RPMI7951 (cell line): ENCODE data around the gene CLPTM1. TPM values are rescaled to one million over a fixed set of nuclear protein-coding genes. Genes with fewer than 3 reads are reported as not detected.
A peak's percentile ranks its signal among the peaks of the same experiment; 100 is the strongest.
"Not testable (repeated sequence)": the region's sequence is repeated elsewhere in the genome, so short reads cannot be mapped to it uniquely, and the experiment has no call there.

Source experiments
- DNase-seq: peaks from one replicate; pipeline ENCODE4 v3.0.0-alpha.2; 2012; ENCODE audit warnings: low read depth
- total RNA-seq: library from RNA; depleted of rRNA; stranded (reverse); fragments of >200 nt; shearing (Covaris generic); gene quantifications from 2 replicates; pipeline ENCODE4 v1.2.3, GENCODE V29; 2014

Gene CLPTM1
- total RNA-seq, 1 experiment from 2014 or later, result 52.5 TPM

DNA sequence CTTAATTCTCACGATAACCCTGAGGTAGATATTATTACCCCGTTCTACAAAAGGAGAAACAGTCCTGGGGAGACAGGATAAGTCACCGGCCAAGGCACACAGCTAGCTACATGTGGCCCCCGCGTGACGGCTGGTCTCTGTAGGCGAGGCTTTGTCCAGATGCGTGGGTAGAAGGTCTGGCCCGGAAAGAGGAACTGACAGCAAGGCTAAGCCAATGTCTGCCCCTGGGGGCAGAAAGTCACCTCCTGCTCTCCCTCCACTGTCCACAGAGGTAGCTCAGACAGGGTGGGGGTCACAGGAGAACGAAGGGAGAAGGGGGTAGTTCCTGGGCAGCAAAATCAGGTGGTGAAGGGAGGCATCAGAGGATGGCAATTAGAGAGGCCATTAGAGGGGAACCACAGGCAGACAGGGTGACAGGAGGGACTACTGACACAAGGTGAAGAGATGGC is 11.4 kb upstream of the CLPTM1 start:
- peak; percentile 64 for DNase-seq

DNA sequence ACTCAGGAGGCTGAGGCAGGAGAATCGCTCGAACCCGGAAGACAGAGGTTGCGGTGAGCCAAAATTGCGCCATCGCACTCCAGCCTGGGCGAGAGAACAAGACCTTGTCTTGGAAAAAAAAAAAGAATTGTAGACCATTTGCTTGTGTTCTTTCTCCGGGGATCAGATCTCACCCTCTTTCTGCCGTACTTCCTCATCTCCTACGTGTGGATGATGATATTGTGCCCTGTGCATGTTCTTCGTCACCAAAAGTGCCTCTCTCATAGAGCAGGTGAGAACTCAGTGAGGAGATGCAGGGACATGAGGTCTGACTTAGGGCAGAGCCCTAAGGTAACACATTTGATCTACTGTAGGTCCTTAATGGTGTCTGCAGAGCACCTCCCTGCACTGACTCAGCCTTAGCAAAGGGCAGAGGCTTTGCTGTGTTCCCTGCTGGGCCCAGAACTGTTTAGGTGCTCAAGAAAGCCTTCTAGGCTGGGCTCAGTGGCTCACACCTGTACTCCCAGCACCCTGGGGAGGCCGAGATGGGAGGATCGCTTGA is 8.1 kb upstream of the CLPTM1 start:
- no peak for DNase-seq

DNA sequence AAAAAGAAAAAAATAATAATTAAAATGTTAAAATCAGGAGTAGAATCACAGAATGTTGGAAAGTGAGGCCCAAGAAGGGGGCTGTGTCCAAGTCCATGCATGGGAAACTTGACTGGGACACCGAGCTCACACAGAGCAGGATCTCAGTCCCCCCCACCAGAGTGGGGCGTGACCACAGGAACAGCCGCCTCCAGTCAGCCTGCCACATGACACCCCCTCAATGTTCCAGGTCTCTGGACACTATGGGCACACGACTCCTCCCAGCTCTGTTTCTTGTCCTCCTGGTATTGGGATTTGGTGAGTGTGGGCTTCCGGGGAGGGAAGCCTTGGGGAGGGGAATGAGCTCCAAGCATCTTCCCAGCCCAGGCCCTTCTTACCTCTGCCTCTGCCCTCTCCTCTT is 6.9 kb upstream of the CLPTM1 start:
- DNase-seq, result no peak

DNA sequence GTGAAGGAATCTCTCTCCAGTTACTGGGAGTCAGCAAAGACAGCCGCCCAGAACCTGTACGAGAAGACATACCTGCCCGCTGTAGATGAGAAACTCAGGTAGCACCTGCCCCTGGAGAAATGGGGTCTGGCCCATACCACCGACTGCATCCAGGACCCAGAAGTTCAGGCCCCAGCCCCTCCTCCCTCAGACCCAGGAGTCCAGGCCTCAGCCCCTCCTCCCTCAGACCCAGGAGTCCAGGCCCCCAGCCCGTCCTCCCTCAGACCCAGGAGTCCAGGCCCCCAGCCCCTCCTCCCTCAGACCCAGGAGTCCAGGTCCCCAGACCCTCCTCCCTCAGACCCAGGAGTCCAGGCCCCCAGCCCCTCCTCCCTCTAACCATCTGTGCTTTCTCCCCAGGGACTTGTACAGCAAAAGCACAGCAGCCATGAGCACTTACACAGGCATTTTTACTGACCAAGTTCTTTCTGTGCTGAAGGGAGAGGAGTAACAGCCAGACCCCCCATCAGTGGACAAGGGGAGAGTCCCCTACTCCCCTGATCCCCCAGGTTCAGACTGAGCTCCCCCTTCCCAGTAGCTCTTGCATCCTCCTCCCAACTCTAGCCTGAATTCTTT is 6.3 kb upstream of the CLPTM1 start:
- DNase-seq, result no peak

DNA sequence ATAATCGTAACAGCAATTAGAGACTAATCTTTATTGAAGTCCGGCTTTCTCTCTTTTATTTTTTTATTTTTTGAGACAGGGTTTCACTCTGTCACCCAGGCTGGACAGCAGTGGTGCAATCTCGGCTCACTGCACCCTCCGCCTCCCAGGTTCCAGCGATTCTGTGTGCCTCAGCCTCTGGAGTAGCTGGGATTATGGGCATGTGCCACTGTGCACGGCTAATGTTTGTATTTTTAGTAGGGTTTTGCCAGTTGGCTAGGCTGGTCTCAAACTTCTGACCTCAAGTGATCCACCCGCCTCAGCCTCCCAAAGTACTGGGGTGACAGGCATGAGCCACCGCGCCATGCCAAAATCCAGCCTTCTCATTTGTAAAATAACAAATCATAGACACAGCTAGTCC is 5.6 kb upstream of the CLPTM1 start:
- DNase-seq, result no peak

DNA sequence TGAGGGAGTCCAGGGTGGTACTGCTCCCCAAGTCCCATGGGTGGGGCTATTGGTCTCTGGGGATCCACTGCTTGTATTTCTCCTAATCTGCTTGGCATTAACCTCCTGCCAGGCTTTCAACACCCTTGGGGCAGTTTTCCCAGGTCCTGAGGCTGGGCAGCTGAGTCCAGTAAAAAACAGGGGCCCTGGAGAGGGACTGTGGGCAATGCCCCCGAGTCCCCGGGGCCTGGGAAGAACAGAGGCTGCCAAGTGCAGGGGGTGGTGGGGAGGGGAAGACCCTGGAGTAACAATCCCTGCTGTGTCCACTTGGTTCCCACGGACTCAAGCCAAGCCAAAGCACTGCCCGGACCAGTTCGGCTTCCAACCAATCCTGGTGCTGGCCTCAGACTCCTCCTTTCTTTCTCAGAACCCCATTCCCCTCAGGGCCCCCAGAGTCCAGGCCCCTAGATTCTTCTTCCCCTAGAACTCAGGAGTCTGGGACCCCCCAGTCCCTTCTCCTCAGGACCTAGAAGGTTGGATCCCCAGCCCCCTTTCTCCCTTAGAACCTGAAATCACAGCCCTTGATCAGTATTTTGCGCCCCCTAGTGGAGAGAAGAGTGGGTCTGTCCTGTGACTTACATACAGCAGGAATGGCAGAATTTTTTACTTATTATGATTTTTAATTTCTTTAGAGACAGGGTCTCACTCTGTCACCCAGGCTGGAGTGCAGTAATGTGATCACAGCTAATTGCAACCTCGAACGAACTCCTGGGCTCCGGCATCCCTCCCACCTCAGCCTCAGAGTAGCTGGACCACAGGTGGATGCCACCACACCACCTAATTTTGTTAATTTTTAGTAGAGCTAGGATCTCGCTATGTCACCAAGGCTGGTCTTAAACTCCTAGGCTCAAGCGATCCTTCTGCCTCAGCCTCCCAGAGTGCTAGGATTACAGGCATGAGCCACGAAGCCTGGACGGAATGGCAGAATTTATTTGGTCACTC is 3.7 kb upstream of the CLPTM1 start:
- peak; percentile 73 for DNase-seq

DNA sequence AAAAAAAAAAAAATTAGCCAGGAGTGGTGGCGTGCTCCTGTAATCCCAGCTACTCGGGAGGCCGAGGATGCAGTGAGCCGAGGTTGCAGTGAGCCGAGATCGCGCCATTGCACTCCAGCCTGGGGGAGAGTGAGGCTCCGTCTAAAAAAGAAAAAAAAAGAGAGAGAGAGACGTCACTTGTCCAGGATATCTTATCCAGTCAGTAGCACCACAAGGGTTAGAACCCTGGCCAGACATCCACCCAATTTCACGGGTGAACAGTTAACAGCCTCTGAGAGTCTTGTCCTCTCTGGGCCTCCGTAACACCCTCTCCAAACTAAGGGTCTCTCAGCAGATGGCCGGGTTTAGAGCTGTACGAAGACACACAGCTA is 917 bp upstream of the CLPTM1 start:
- no peak for DNase-seq

DNA sequence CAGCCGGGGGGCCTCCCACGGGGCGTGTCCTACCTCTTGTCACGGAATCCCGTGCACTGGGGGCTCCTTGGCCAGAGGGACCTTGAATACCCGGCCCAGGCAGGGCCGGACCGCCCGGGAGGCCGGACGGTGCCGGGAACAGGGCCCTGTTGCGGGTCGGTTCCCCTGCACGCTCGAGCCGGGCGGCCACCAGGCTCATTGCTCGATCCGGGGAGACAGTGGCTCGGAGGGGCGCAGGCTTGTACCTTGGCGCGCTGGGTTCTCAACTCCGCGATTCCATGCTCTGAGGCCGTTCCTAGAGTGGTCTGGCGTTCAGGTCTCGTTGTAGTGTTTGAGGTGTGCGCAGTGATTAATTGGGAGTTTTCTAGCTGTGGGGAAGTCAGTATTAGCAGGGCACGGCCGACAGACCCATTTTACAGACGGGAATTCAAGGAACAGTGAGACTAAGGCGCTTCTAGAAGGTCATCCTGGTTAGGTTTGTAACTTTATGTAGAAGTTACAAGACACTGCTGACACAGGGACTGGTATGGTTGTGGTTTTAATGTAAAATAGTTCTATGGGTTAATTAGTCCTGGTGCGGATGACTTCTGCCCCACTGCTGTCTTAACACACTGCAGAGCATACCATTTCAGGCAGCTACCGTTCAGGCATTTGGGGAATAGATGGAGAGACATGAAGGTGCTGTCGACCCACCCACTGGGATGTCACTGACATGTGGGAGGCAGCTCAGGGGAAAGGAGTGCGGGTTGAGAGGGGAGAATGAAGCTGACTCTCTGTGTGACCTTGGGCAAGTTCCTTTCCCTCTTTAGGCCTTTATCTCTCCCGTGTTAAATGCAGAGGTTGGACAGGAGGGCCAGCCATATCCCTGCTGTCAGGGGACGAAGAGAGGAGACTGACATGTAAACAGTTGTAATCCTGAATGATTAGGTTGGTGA is 592 bp downstream of the CLPTM1 start:
- no peak for DNase-seq

DNA sequence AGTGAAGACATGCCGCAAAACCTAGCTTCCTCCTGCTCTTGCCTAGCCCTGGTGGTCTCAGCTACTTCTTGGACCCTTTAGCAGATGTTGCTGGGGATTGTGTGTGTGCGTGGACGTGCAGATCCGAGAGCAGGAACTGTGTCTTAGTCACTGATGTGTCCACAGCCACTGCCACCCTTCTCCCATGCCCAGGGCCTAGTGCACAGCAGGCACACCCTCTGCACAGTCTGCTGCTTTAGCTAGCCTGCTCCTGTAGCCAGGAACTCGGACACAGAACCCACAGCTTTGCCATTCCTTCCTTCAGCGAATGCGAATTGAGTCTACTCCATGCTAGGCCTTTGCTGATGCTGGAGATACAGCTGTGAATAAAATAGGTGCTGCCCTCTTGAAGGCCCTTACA is 2.3 kb downstream of the CLPTM1 start:
- DNase-seq, result no peak

DNA sequence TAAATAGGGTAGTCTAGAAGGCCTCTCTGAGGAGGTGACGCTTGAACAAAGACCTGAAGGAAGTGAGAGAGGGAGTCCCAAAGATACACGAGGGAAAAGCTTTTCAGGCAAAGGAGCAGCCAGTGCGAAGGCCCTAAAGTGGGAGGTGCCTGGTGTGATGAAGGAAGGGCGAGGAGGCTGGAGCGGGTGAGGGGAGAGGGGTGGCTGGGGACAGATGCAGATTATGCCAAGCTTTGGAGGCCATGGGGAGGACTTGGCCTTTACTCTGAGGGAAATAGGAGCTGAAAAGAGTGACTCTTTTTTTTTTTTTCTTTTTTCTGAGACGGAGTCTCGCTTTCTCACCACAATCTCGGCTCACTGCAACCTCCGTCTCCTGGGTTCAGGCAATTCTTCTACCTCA is 2.9 kb downstream of the CLPTM1 start:
- DNase-seq, result no peak

DNA sequence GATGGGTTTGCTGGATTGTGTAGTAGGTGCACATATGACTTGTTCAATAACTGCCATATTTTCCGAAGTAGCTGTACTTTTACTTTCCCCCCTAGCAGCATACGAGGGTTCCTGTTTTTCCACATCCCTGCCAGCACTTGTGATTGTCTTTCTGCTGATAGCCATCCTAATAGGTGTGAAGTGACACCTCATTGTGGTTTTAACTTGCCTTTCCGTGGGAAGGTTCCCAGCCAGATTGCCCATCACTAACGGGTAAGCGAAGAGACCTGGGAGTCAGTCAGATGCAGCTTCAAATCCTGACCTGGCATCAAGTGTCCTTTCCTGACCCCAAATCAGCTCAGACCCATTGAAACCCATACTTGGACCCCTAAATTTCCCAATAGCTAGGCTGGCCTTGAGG is 4.5 kb downstream of the CLPTM1 start:
- DNase-seq, result no peak

DNA sequence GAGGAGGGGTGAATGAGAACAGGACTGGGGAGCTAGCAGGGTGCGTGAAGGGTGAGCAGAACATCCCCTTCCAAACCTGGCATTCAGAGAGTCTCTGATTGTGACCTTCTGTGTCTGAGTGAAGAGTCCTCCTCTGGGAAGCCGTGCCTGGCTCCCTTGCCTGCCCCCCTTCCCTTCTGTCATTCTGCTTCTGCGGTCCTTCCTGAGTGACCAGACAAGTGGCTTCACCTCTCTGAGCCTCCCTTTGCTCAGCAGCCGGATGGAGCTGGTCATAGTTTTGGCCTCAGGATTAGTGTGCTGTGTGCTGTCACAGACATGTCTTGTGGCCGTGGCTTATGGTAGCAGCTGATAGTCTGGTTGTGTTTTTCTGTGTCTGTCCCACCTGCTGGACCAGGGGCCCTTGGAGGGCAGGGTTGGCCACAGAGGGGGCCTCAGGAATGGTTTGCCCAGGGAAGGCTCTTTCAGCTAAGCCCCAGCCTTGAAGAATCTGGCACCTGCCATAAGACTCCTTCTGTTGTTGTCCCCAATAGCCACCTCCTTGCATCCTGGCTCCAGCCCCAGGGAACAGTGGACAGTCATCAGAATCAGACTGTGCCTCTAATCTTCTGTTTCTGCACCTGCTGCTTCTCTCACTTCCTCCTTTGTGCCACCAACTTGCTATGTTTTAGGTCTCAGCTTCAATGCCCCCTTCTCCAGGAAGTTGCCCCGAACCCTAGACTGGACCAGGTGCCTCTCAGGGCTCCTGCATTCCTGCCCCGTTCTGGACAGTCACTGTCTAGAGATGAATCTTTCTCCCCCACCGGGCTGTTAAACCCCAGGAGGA is 5.9 kb downstream of the CLPTM1 start:
- no peak for DNase-seq

DNA sequence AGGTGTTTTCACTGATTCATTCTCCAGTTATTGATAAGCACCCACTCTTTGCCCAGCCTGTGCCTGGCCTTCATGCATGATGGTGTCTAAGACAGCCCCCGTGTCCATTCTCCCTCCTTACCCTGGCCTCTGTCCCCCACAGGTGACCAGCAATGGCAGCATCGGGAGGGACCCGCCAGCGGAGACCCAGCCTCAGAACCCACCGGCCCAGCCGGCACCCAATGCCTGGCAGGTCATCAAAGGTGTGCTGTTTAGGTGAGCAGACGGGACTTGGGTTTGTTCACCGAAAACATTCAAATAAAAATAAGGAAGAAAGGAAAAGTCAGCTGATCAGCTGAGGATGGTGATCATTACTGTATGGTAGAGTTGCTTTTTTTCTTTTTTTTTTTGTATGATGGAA is 6.6 kb downstream of the CLPTM1 start:
- DNase-seq, result no peak

DNA sequence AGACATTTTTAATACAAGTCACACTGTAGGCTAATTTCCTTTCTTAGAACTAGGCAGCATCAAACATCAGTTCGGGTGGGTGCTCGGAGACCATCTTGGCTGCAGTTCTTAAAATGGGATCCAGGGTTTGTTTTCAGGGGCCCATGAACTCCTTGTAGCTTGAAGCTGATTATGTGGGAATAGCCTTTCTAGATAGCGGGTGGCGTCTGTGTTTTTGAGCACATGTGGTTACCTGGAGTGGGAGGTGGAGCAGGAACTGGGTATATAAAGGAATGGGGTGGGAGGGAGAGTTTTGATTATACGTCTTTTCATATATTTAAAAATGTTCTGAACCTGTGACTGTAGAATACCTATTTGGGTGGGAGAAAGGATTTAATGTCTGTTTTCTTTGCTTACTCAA is 12.9 kb downstream of the CLPTM1 start:
- no peak for DNase-seq

DNA sequence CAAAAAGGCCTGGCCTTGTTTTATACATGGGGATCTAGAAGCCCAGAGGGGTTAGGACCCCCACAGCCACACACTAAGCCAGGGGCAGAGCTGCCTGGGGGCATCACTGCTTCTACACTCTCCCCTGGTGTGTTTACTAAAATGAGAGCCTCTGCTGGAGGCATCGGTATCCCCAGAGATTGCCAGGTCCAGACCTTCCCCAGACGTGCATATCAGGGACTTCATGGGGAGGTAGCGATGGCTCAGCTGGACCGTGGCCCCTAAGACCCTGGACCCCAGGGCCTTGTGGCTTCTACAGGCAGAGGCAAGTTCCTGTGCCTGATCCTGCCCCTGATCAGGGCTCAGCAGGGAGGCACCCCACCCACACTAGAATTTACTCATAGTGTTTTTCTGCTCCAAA is 13.5 kb downstream of the CLPTM1 start:
- no peak for DNase-seq

DNA sequence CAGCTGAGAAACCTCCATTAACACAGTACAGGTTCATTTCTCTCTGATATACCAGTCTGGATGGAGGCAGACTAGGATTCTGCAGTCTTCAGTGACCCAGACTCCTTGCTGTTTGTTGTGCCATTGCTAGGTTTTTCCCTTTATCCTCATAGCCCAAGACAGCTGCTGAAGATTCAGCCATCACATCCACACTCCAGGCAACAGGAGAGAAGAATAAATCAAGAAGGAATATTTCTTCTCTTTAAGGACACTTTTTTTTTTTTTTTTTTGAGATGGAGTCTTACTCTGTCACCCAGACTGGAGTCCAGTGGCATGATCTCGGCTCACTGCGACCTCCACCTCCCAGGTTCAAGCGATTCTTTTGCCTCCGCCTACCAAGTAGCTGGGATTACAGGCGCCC is 14.3 kb downstream of the CLPTM1 start:
- no peak for DNase-seq

DNA sequence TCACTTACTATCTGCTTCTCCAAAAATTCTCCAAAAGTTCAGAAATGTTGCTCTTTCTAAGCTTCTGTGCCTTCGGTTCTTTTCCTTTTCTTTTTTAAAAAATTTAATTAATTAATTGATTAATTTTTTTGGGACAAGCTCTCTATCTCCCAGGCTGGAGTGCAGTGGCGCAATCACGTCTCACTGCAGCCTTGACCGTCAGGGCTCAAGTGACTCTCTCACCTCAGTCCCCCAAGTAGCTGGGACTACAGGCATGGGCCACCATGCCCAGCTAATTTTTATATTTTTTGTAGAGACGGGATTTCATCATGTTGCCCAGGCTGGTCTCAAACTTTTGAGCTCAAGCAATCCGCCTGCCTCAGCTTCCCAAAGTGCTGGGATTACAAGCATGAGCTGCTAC is 16.3 kb downstream of the CLPTM1 start:
- DNase-seq, result not testable (repeated sequence)

DNA sequence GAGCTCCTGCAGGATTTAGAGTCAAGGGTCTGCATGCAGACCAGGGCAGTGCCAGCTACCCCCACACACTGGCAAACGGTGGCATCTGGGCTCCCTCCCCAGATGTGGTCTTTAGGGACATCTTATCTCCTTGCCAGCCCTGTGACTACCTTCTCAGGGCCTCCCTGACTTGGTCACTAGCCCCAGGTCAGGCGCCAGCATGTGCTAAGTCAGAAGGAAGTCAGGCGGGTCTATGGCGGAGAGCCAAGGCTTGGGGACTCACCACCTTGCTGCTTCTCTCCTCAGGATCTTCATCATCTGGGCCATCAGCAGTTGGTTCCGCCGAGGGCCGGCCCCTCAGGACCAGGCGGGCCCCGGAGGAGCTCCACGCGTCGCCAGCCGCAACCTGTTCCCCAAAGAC is 17.6 kb downstream of the CLPTM1 start:
- DNase-seq, result no peak

DNA sequence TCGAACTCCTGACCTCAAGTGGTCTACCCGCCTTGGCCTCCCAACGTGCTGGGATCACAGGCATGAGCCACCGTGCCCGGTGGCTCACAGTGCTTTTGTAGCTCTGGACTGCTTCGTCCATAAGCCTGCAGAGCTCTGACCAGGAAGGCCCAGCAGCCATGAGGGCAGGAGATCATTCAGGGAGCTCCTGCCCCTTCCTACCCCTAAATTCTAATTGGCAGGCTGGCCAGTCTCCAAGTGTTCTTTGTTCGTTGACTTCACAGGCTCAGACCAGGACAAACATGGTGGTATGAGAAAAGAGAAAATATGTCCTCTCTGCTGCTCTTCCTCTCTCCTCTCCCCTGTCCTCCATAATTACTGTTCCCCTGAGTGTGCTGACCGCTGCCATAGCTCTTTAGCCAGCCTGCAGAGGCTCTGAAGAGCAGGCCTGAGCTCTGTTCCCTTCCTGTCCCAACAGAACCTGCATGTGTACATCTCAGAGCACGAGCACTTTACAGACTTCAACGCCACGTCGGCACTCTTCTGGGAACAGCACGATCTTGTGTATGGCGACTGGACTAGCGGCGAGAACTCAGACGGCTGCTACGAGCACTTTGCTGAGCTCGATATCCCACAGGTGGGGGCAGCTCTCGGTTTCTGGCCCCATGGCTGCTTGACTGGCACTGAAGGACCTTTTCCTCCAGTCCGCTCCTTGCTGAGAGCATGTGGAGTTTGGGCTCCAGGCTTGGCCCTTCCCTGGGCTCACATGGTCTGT is 19.0 kb downstream of the CLPTM1 start:
- no peak for DNase-seq

DNA sequence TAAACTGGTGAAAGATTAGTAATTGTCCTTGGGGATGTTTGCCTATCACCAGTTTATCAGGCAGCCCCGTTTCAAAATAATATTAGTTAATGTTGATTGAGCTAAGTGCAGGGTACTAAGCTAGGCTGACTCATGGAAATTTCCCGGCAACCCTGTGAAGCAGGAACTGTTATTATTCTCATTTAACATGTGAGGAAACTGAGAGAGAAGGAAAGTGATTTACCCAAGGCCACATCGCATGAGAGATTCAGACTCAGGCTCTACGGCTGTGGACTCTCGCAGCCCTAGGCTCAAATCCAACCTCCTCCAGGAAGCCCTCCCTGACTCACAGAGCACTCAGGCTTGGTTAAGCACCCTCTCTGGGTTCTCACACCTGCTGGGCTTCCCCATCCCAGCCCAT is 19.7 kb downstream of the CLPTM1 start:
- DNase-seq, result no peak
